ENCODE data around the gene CHST15.

The CHST15 gene

GRCh38 chr10:124016804-124017375 is 76.5 kb downstream of the CHST15 start:
- no peak for DNase-seq
- H3K9me3 Mint-ChIP-seq: peaks cover 24% of the 10 kb centered on the region
- peak overlapping the region; percentile 5 for H3K4me3 Mint-ChIP-seq
- H3K4me1 Mint-ChIP-seq: peaks cover 57% of the 10 kb centered on the region
- H3K27ac Mint-ChIP-seq: no peak overlapping the region
- peaks cover 26% of the 10 kb centered on the region for H3K36me3 Mint-ChIP-seq (ENCODE audit: low read depth)
- TF ChIP-seq, protein P1, sequence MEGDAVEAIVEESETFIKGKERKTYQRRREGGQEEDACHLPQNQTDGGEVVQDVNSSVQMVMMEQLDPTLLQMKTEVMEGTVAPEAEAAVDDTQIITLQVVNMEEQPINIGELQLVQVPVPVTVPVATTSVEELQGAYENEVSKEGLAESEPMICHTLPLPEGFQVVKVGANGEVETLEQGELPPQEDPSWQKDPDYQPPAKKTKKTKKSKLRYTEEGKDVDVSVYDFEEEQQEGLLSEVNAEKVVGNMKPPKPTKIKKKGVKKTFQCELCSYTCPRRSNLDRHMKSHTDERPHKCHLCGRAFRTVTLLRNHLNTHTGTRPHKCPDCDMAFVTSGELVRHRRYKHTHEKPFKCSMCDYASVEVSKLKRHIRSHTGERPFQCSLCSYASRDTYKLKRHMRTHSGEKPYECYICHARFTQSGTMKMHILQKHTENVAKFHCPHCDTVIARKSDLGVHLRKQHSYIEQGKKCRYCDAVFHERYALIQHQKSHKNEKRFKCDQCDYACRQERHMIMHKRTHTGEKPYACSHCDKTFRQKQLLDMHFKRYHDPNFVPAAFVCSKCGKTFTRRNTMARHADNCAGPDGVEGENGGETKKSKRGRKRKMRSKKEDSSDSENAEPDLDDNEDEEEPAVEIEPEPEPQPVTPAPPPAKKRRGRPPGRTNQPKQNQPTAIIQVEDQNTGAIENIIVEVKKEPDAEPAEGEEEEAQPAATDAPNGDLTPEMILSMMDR (IDR thresholded peaks at IDR 0.05): no peak
- H3K27me3 Mint-ChIP-seq (ENCODE audit: low read depth, poor library complexity): peaks cover 25% of the 10 kb centered on the region

DNA sequence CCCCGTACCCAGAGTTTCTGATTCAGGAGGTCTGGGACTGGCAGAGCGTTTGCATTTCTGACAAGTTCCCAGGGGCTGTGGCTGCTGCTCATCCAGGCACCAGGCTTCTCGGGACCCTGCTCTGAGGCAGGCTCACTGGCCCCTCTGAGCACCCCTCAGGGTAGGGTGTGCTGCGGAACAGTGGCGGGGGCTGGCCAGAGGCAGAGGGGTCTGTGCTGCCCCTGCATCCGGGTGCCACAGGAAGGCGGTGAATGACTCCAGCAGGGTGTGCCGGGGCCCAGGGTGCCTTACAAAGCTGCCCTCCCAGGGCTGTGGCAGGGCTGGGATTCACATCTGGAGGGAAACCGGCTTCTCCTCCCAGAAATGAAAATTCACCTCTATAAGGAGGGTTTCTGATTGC is 77.4 kb downstream of the CHST15 start:
- TF ChIP-seq, protein P1 (IDR thresholded peaks at IDR 0.05): no peak
- Mint-ChIP-seq H3K4me1 (peaks cover 51% of the 10 kb centered on the region), H3K36me3 (ENCODE audit: low read depth) (peaks cover 35% of the 10 kb centered on the region), H3K27me3 (ENCODE audit: low read depth, poor library complexity) (peaks cover 16% of the 10 kb centered on the region), H3K9me3 (peaks cover 27% of the 10 kb centered on the region), H3K27ac (no peak overlapping the region), H3K4me3 (no peak overlapping the region)
- DNase-seq: no peak

GRCh38 chr10:124014416-124015154 is 78.8 kb downstream of the CHST15 start:
- Mint-ChIP-seq H3K9me3 (peaks cover 27% of the 10 kb centered on the region), H3K27ac (no peak overlapping the region), H3K4me1 (peaks cover 38% of the 10 kb centered on the region), H3K36me3 (ENCODE audit: low read depth) (peaks cover 43% of the 10 kb centered on the region), H3K4me3 (no peak overlapping the region), H3K27me3 (ENCODE audit: low read depth, poor library complexity) (peaks cover 6% of the 10 kb centered on the region)
- no peak for DNase-seq
- TF ChIP-seq, protein P1 (IDR thresholded peaks at IDR 0.05): no peak

DNA sequence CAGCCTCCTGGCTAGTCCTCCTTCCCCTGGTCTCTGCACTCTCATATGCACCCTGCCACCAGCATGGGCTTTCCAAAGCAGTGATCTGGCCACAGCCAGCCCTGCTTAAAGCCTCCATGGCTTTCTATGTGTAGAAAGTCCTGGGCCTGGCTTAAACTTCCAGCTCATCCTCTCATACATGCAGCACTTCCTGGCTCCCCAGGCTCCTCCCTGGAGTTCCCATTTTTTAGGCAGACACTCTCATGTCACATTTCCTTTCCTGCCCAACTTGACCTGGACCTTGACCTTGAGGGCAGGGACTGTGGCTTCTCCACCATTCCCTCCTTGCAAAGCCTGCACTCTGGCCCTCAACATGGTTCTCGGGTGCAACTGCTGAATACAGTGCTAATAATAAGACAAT is 79.5 kb downstream of the CHST15 start:
- Mint-ChIP-seq H3K27me3 (ENCODE audit: low read depth, poor library complexity) (peaks cover 6% of the 10 kb centered on the region), H3K4me3 (no peak overlapping the region), H3K9me3 (peaks cover 27% of the 10 kb centered on the region), H3K27ac (no peak overlapping the region), H3K4me1 (peaks cover 38% of the 10 kb centered on the region), H3K36me3 (ENCODE audit: low read depth) (peaks cover 49% of the 10 kb centered on the region)
- TF ChIP-seq, protein P1 (IDR thresholded peaks at IDR 0.05): no peak
- DNase-seq: no peak

- Mint-ChIP-seq H3K4me3 (no peak overlapping the region), H3K9me3 (peaks cover 27% of the 10 kb centered on the region)
Measured at GRCh38 chr10:124012991-124013390, 80.4 kb downstream of the CHST15 start.

More at GRCh38 chr10:124012991-124013390, 80.4 kb downstream of the CHST15 start:
- Mint-ChIP-seq H3K27ac (no peak overlapping the region), H3K4me1 (peaks cover 38% of the 10 kb centered on the region), H3K36me3 (ENCODE audit: low read depth) (peaks cover 57% of the 10 kb centered on the region), H3K27me3 (ENCODE audit: low read depth, poor library complexity) (peaks cover 11% of the 10 kb centered on the region)
- TF ChIP-seq, protein P1 (IDR thresholded peaks at IDR 0.05): no peak
- DNase-seq: no peak

Data from nephron progenitor cell (in vitro differentiated cells).